Activated naive CD4-positive, alpha-beta T cell treated with anti-CD3 and anti-CD28 coated beads, Interleukin-2, amount 50 U/mL, for 16 hours (primary cell): Measurements from ENCODE around the gene GUCA1A.
A peak's percentile ranks its signal among the peaks of the same experiment; 100 is the strongest.

ENCODE experiments used
- DNase-seq: peaks from one replicate; pipeline ENCODE4 v3.0.0-alpha.2; 2020

Gene GUCA1A

DNA sequence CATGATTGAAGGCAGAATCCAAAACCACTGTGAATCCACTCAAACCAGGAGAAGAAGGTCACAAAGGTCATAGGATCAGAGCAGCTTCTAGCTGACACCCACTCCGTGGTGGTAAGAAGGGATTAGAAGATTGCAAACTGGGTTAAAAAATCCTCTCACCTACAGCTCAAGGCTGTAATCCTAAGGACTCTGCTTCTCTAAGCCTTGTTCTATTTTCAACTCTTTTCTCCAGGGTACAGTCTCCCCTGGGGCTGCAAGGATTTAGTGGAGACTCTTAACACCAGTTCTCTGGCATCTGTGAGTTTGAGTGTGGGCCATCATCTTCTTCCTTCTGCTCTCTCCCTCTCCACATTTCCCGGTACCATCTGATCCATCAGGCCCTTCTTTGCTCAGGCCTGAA is at the start of gene GUCA1A:
Gene GUCA1A (plus strand): TSS at position 264 of the 400 bp plus-strand sequence. CDS start 250 bp downstream, outside the sequence.
- DNase-seq: no peak

DNA sequence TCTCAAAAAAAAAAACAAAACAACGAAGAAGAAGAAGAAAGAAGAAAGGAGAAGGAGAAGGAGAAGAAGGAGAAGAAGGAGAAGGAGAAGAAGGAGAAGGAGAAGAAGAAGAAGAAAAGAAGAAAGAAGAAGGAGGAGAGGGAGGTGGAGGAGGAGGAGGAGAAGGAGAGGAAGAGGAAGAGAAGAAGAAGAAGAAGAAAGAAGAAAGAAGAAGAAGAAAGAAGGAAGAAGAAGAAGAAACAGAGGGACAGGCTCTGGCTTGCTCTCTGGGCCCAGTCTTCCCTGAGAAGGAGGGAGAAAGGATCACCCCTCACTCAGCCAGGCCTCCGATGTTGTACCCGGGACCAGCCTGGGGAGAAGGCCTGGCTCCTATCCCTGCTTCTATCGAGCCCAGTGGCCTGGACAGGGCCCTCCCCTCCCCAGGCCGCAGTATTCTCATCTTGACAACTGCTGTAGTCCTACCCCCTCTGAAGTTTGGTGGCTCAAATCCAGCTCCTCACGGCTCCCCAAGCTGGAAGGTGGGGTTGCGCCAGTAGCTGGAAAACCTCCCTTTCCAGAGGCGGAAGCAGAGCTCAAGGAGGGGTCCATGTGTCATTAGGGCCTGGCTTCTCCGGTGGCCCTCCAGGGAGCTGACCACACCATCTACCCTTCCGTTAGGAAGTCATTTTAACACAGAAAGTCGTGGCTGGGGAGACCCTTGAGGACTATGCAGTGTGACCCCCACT is 49.6 kb upstream of the GUCA1A start:
- DNase-seq: no peak

DNA sequence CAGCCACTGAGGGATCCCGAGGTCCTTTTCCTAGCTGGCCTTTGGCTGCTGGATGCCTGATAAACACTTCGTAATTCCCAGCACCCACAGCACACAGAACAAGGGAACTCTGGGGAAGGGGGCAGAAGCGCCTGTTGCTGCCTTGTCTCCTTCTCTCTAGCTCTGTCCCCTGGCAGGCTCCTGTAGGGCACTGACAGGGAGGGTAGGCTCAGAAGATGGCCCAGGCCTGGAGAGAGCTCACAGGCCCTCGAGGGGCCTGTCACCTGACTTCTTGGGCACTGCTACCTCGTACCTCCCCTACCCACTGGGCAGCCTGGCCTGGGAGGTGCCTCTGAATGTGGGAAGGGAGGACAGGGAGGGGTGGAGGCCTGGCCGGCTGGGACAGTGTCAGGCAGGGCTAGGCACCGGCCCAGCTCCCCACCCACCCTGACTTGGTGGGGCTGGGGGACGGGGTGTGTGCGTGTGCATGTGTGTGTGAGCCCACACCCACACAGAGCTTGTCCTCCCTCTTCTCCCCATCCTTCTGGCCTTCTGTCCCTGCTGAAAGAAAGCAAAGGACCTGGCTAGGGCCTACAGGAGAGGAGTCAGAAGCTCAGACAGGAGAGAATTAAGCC is 48.8 kb upstream of the GUCA1A start:
- no peak for DNase-seq

DNA sequence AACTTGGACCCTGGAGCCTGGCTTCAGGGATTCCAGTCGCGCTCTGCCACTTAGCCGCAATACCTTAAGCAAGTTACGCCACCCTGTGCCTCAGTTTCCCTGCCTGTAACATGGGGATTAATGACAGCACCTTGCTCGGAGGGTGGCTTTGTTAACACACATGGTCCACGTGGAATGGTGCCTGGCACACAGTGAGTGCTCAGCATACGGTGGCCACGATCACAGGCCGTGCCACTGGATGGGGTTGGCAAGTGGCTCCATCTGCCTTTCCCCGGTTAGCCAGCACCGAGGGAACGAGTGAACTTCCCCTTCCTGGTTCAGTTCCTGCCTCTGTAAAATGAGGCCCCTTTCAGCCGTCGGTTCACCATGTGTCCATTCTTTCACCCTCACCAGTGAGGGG is 47.9 kb upstream of the GUCA1A start:
- DNase-seq: no peak

DNA sequence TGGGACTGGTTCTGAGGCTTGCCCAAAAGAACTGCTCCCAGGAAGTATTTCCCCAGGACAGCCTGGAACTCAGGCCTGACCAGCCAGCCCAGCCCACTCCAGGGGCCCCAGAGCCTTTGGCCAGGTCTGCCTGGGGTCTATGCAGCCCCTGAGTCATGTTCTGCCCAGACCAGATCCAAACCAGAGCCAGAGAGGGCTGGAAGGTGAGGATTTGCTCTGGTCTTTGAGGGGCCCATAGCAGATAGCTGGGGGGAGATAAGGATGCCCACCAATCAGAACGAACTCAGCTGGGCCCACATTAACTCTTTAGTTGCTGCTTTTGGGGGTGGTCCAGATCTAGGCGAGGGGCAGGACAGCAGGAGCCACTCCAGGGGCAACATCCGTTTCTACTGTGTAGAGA is 47.5 kb upstream of the GUCA1A start:
- DNase-seq: no peak

DNA sequence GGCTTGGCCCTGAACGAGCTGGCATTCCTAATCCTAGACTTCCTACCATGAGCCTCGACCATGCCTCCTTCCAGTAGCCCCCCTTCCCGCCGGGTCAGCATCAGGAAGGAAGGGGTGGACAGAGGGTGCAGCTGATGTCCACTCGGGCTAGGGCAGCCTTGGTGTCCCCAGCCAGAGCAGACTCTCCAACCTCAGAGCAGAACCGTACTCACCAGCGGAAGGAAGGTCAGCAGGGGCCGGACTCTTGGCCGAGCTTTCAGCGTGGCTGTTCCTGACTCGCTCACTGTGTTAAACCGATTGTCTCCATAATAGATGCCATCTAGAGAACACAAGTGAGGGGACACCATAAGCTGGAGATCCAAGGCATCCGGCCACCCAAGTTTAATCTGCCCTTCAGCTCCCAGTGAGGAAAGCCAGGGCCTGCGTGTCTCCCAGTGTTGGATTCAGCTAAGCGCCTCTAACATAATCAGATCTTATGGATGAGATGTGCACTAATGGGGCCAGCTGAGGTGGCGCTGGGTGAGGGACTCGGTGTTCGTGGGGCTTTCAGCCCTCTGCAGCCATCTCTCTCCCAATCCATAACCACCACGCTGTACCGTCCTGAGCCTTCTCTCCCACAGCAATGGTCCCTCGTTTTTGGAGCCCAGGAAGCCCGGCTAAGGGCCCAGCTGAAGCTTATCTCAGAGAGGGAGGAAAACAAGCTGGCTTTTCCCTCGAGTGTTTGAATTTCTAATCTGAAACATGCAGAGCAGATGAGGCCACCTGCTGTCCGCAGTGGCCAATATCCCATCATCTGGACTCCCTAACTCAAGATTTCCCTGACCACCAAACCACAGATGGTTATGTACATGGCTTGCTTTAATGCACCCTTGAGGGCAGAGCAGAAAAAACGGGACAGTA is 44.5 kb upstream of the GUCA1A start:
- no peak for DNase-seq

DNA sequence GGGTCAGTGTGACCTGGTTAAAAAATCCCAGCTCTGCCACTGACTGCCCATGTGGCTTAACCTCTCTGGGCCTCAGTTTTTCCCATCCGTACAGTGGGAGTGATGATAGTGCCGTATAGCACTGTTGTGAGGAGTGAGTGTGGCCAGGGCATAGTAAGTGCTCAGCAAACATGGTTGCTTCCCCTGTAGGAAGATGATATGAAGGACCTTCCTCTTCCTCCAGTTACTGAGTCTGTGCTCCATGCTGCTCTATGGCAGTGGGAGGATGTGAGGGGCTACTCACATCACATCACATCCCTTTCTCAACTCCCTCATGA is 43.8 kb upstream of the GUCA1A start:
- DNase-seq: no peak

DNA sequence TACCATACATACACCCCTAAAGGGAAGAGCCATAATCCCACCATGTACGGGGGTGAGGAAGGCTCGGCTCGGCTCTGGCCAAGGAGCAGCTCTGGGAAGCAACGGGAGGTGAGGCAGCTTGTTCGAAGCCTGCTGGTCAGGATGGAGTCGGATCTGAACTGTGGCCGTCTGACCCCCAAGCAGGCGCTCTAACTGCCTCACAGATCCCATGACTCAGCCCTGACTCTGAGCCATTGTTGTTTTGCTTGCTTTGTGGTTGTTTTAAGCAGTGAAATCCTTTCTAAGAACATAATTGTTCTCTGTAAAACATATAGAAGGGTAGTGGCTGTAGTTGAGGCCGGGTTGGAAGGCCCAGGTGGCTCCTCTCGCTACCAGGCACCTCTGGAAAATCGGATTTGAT is 41.6 kb upstream of the GUCA1A start:
- no peak for DNase-seq

DNA sequence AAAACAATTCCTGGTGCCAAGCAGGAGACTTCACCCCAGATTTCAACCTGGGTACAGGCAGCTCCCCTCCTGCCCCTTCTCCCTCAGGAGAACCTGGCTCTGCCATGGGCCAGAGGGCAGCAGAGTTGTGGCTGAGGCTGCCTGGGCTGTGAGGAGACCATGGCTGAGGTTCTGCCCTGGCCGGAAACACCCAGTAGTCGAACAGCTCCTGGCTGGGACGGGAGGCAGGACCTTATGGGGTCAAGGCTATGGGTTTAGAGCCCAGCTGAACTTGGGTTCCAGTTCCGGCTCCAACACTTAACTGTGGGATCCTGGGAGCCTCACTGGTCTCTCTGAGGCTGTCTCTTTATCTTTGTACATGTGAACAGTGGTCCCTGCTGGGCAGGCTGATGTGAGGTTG is 39.2 kb upstream of the GUCA1A start:
- no peak for DNase-seq

DNA sequence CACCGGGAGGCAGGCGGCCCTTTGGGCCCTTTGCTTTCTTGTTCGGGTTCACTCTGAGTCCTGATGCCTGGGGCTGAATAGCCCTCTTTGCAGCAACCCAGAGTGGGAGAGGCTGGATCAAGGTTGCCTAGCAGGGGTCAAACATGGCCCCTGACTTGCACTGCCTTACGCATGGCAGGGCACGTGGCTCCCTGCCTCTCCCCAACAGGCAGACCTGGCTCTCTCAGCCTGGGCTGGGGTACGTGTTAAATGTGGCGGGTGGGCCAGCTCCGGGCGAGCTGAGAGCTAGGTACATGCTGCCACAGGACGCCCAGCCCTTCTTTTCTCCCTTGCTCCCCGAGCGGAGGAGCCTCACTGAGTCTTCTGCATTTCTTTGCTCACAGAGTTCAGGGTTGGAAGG is 38.0 kb upstream of the GUCA1A start:
- DNase-seq: no peak

DNA sequence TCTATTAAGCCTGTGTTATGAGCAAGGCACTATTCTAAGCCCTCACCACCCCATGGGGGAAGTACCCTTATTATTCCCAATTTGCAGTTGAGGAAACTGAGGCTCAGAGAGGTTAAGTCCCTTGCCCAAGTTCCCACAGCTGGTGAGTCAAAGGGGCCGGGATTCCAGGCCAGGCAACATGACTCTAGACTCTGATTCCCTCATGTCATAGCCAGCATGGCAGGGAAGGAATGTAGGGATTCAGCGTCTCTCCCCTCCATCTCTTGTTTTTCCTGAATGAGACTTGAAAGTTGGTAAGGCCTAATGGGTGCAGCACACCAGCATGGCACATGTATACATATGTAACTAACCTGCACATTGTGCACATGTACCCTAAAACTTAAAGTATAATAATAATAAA is 37.4 kb upstream of the GUCA1A start:
- DNase-seq: no peak

DNA sequence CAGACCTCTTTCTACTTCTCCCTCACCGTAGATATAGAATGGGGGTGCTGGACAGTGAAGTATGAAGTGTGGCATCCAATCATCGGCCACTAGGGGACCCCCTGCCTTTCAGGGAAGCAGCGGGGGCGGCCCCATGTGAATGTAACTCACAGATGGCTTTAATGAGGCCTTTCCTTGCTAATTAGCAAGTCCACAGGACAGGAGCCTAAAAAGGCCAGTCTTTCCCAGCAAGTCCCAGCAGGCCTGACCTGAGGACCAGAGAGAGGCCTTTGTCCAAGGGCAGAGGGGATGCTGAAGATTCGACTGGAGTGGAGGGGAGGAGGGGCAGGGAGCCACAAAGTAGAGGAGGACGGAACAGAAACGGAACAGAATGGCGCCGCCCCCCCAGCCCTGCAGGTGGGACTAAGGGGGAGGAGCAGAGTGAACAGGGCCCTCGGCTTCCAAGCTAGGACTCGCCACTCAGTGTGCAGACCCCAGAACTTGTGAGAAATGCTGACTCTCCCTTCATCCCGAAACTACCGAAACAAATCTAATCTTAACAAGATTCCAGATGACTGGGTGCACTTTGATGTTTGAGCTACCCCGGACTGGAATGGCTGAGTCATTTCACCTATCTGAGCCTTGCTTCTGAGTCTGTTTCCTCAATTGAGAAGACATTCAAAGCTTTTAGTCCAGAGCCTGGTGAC is 36.5 kb upstream of the GUCA1A start:
- DNase-seq: peak; percentile 33

DNA sequence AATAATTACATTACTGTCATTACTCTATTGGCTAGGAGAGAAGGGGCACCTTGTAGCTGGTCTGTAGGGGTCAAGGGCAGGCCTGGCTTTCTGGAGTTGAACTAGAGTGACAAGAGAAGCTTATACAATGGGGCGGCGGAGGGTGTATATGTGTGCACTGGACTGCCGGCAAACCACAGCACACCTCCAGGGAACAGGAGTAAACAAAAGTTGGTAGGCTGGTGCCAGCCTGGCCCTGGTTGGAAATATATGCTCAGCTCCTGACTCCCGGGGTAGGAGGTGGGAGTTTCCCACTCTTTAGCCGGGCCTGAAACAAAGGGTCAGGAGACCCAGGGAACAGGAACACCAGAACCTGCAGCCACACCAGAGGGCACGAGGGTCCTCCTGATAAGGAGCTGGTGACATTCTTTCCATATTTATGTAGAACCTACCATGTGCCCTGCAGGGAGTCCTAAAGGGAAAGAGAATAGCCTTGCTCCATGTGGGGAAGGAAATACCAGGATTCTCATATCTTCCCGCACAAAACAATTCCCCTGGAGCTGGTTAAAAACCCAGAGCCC is 35.9 kb upstream of the GUCA1A start:
- DNase-seq: no peak

DNA sequence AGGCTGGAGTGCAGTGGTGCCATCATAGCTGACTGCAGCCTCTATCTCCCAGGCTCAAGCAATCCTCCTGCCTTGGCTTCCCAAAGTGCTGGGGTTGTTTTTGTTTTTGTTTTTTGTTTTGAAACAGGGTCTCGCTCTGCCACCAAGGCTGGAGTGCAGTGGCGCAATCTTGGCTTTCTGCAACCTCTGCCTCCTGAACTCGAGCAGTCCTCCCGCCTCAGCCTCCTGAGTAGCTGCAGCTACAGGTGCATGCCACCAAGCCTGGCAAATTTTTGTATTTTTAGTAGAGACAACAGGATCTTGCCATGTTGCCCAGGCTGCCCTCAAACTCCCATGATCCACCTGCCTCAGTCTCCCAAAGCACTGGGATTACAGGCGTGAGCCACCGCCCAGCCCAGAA is 35.0 kb upstream of the GUCA1A start:
- DNase-seq: no peak

DNA sequence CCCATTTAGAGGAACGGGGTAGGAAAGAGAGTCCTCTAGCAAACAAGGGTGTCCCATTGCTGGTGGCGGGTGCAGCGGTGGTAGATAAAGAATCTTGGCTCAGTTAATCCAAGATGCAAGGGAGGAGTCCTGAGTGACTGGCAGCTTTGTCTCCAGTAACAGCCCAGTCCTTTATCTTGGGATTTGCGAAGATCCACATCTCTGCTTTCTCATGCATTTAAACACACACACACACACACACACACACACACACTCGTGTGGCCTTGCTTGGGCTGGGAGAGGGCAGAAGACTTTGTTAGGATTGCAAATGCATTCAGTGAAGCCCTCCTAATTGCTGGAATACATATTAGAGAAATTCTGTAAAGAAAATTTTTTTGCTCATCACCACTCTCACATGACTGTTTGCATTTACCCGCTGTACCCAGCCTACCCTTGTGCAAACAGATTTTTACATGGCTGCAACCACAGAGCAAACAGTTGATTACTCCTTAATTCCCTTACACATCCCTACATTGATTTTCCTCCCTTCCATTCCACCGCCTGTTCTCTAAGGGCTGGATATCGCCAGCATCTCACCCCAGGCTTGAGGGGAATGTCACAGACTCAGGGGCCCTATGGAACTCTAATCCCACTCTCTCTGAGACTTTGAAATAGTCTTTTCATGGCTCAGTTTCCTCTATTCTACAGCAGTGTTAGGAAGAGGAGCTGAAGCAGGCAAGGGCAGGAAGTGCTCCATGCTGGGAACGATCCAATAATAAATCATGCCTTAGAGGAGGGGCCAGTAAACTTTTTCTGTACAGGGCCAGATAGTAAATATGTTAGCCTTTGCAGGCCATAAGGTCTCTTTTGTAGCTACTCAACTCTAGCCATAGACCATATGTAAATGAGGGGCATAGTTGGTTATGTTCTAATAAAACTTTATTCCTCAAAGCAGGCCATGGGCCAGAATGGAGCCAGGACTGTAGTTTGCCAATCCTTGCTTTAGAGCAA is 34.2 kb upstream of the GUCA1A start:
- no peak for DNase-seq

DNA sequence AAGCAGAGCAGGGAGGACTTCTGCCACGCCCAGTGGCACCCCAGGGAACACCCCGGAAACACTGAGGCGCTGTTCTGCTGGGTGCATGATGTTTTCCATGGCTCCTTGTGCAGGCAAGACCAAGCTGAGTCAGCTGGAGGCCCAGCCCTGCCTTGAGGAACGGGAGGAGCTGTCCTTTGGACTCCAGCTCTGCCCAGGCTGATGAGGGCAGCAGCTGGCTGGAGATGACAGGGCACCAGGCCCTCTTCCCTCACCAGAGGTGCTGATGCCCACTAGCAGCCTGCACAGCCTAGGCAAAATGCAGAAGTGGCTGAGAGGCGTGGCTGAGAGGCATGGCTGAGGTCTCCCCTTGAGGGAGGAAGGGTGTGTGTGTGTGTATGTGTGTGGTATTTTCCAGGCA is 33.1 kb upstream of the GUCA1A start:
- no peak for DNase-seq

DNA sequence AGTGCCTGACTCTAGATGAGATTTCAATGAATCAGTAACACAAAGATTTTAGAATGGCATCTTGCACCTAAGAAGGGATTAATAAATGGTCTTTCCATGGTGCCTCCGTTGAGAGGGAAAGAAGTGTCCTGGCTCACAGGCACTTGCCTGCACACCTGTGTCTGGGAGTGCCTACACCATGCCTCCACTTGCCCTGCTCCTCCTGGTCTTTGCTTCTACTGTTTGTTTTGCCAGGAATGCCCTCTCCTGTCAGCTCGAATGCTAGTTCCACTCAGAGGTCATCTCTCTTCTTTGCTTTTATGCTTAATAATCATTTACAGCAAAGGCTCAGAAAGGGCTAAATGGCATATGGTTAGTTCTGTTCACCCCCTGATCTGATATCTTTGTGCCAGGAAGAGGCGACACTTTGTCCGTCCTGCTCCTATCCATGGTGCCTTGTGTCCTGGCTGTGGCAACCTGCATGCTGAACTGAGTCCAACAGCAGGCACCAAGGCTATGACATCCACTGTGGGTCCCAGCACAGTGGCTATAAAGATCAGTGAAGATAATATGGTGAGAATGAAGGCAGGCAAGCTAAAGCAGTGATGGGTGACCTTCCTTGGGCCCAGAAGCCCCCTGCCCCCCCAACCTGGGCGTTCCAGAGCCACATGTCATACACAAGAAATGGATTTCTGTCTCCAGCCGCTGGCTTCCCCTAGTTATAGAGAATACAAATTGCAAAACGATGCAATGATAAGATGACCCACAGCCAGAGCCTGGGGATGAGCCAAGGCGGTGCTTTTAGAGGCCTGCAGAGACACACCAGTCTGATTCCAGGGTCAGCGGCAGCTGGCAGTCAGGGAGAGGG is 32.2 kb upstream of the GUCA1A start:
- DNase-seq: no peak

DNA sequence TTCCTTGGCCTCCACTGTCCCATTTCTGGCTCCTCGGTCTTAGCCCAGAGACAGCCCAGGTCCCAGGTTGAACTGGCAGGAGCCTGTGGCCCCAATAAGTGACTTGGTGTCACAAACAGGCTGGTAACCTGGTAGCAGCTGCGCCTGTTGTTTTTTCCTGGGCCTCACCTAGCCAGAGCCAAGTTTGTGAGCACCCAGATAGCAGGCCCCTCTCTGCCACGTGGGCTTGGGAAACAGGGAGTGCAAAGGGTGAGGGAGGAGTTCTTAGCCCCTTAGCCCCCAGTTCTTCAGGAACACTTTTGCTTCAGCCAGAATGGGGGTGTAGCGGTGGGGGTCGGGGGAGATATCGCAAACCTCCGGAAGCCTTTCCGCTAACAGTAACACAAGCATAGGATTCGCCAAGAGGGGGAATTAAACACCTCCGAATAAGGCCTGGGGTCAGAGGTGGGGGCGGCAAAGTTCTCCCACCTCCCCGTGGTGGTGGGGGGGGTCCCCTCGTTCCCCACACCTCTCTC is 31.5 kb upstream of the GUCA1A start:
- no peak for DNase-seq

DNA sequence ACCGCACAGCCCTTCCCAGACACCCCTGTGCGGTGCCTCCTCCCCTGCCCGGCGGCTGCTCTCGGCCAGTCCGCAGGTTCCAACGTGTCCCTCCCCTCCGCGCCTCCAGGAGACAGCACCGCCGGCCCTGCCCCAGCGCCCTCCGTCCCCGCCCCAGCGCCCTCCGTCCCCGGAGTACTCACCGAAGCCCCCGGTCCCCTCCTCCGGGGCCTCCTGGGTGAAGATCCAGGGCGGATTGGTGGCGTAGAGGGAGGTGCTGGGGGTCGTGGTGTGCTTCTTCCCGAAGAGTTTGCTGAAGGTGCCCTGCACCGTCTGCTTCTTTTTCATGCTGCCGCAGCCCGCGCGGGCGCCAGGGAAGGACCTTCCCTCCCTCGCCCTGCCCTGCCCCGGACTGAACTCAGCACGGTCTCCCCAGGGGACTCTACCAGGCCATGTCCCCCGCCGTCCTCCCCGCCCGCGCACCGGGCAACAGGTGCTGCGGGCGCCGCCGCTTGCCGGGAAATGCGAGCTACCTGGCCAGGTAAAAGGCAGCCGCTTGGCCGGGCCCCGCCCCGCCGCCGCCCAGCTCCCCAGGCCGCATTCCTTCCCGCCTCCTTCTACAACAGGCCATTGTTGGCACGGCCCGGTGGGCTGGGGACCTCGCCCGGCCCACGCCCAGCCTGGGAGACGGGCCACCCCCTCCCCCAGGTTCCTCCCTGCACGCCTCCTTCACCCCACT is 30.9 kb upstream of the GUCA1A start, which contains the start of gene C6orf132:
Gene C6orf132 (minus strand): TSS at position 503 of the 718 bp plus-strand sequence. CDS start 176 bp downstream, at position 327.
- DNase-seq: no peak

DNA sequence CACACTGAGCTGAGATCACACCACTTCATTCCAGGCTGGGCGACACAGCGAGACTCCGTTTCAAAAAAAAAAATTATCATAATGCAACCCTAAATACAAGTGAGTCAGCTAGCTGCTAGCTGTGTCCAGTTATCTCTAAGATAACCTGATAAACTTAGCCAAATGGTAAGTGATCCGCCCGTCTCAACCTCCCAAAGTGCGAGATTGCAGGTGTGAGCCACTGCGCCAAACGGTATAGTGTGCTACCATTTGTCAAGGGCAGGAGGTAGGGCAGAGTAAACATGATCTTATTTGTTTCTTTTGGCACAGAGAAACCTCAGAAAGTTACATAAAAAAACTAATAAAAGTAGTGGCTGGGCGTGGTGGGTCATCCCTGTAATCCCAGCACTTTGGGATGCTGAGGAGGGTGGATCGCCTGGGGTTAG is 26.0 kb upstream of the GUCA1A start:
- no peak for DNase-seq
